ENCODE data around the gene THRA. TPM values are rescaled to one million over a fixed set of nuclear protein-coding genes. Genes with fewer than 3 reads are reported as not detected.
A peak's percentile ranks its signal among the peaks of the same experiment; 100 is the strongest.

The THRA gene
- total RNA-seq, 1 experiment from 2014 or later, result 2.5 TPM

- no peaks in the 10 kb centered on the region for H3K27me3 ChIP-seq (ENCODE audit: low read length)
- no peak overlapping the region for H3K27ac ChIP-seq (ENCODE audit: low read length)
- no peak overlapping the region for H3K4me2 ChIP-seq (ENCODE audit: low read depth, low read length, poor library complexity, severe bottlenecking)
- H3K4me1 ChIP-seq (ENCODE audit: low read length), result peaks cover 30% of the 10 kb centered on the region
- no peaks in the 10 kb centered on the region for H3K36me3 ChIP-seq (ENCODE audit: insufficient read depth, low read length)
- no peaks in the 10 kb centered on the region for H3K79me2 ChIP-seq (ENCODE audit: low read length)
- no peaks in the 10 kb centered on the region for H4K20me1 ChIP-seq (ENCODE audit: insufficient read depth, low read depth, low read length)
- H2AFZ ChIP-seq (ENCODE audit: low read length), result no peak overlapping the region
- no peaks in the 10 kb centered on the region for H3K9me2 ChIP-seq (replicated peaks; ENCODE audit: insufficient read depth, low read length)
- no peak for DNase-seq
- H3K9ac ChIP-seq (ENCODE audit: low read length), result no peak overlapping the region
- H3K4me3 ChIP-seq (ENCODE audit: low read length), result no peak overlapping the region
- H3K9me3 ChIP-seq (ENCODE audit: low read length), result no peaks in the 10 kb centered on the region
Observed at GRCh38 chr17:40106760-40107521, 44.2 kb downstream of the THRA start.

GRCh38 chr17:40107522-40108174 is 44.9 kb downstream of the THRA start:
- H3K9ac ChIP-seq (ENCODE audit: low read length), result no peak overlapping the region
- H3K9me2 ChIP-seq (replicated peaks; ENCODE audit: insufficient read depth, low read length), result no peaks in the 10 kb centered on the region
- no peak overlapping the region for H3K4me3 ChIP-seq (ENCODE audit: low read length)
- no peaks in the 10 kb centered on the region for H3K36me3 ChIP-seq (ENCODE audit: insufficient read depth, low read length)
- DNase-seq, result no peak
- no peaks in the 10 kb centered on the region for H3K79me2 ChIP-seq (ENCODE audit: low read length)
- no peaks in the 10 kb centered on the region for H3K27me3 ChIP-seq (ENCODE audit: low read length)
- no peaks in the 10 kb centered on the region for H3K9me3 ChIP-seq (ENCODE audit: low read length)
- no peaks in the 10 kb centered on the region for H4K20me1 ChIP-seq (ENCODE audit: insufficient read depth, low read depth, low read length)
- no peak overlapping the region for H3K27ac ChIP-seq (ENCODE audit: low read length)
- H3K4me2 ChIP-seq (ENCODE audit: low read depth, low read length, poor library complexity, severe bottlenecking), result peak overlapping the region; percentile 47
- peaks cover 37% of the 10 kb centered on the region for H3K4me1 ChIP-seq (ENCODE audit: low read length)
- peak overlapping the region; percentile 82 for H2AFZ ChIP-seq (ENCODE audit: low read length)

- Histone ChIP-seq H3K4me1 (ENCODE audit: low read length) (peaks cover 42% of the 10 kb centered on the region), H3K4me3 (ENCODE audit: low read length) (no peak overlapping the region), H3K9ac (ENCODE audit: low read length) (no peak overlapping the region), H3K9me2 (replicated peaks; ENCODE audit: insufficient read depth, low read length) (no peaks in the 10 kb centered on the region), H3K27me3 (ENCODE audit: low read length) (no peaks in the 10 kb centered on the region), H3K9me3 (ENCODE audit: low read length) (no peaks in the 10 kb centered on the region), H4K20me1 (ENCODE audit: insufficient read depth, low read depth, low read length) (no peaks in the 10 kb centered on the region), H3K27ac (ENCODE audit: low read length) (no peak overlapping the region), H2AFZ (ENCODE audit: low read length) (no peak overlapping the region), H3K4me2 (ENCODE audit: low read depth, low read length, poor library complexity, severe bottlenecking) (no peak overlapping the region), H3K36me3 (ENCODE audit: insufficient read depth, low read length) (no peaks in the 10 kb centered on the region), H3K79me2 (ENCODE audit: low read length) (no peaks in the 10 kb centered on the region)
- DNase-seq, result no peak
Observed at GRCh38 chr17:40108970-40109824, 46.4 kb downstream of the THRA start.

GRCh38 chr17:40110026-40110845 is 47.5 kb downstream of the THRA start:
- no peak overlapping the region for H3K27ac ChIP-seq (ENCODE audit: low read length)
- H3K9me2 ChIP-seq (replicated peaks; ENCODE audit: insufficient read depth, low read length), result no peaks in the 10 kb centered on the region
- no peak overlapping the region for H2AFZ ChIP-seq (ENCODE audit: low read length)
- H3K4me1 ChIP-seq (ENCODE audit: low read length), result peaks cover 44% of the 10 kb centered on the region
- no peak overlapping the region for H3K9ac ChIP-seq (ENCODE audit: low read length)
- no peaks in the 10 kb centered on the region for H4K20me1 ChIP-seq (ENCODE audit: insufficient read depth, low read depth, low read length)
- H3K27me3 ChIP-seq (ENCODE audit: low read length), result no peaks in the 10 kb centered on the region
- H3K9me3 ChIP-seq (ENCODE audit: low read length), result no peaks in the 10 kb centered on the region
- no peaks in the 10 kb centered on the region for H3K36me3 ChIP-seq (ENCODE audit: insufficient read depth, low read length)
- H3K79me2 ChIP-seq (ENCODE audit: low read length), result no peaks in the 10 kb centered on the region
- DNase-seq, result no peak
- H3K4me3 ChIP-seq (ENCODE audit: low read length), result no peak overlapping the region
- H3K4me2 ChIP-seq (ENCODE audit: low read depth, low read length, poor library complexity, severe bottlenecking), result no peak overlapping the region

GRCh38 chr17:40111221-40112128 is 48.7 kb downstream of the THRA start:
- Histone ChIP-seq H2AFZ (ENCODE audit: low read length) (peak overlapping the region; percentile 80), H3K27ac (ENCODE audit: low read length) (no peak overlapping the region), H3K4me1 (ENCODE audit: low read length) (peaks cover 47% of the 10 kb centered on the region), H3K9me2 (replicated peaks; ENCODE audit: insufficient read depth, low read length) (no peaks in the 10 kb centered on the region), H3K4me3 (ENCODE audit: low read length) (peak overlapping the region; percentile 40), H3K79me2 (ENCODE audit: low read length) (no peaks in the 10 kb centered on the region), H4K20me1 (ENCODE audit: insufficient read depth, low read depth, low read length) (no peaks in the 10 kb centered on the region), H3K9me3 (ENCODE audit: low read length) (no peaks in the 10 kb centered on the region), H3K36me3 (ENCODE audit: insufficient read depth, low read length) (no peaks in the 10 kb centered on the region), H3K9ac (ENCODE audit: low read length) (peak overlapping the region; percentile 49), H3K27me3 (ENCODE audit: low read length) (no peaks in the 10 kb centered on the region), H3K4me2 (ENCODE audit: low read depth, low read length, poor library complexity, severe bottlenecking) (peak overlapping the region; percentile 60)
- DNase-seq, result peak; percentile 90

- Histone ChIP-seq H3K9me2 (replicated peaks; ENCODE audit: insufficient read depth, low read length) (no peaks in the 10 kb centered on the region), H3K9me3 (ENCODE audit: low read length) (no peaks in the 10 kb centered on the region), H2AFZ (ENCODE audit: low read length) (peak overlapping the region; percentile 80; the same call in 1 of the 2 replicates), H3K36me3 (ENCODE audit: insufficient read depth, low read length) (no peaks in the 10 kb centered on the region), H3K79me2 (ENCODE audit: low read length) (no peaks in the 10 kb centered on the region), H4K20me1 (ENCODE audit: insufficient read depth, low read depth, low read length) (no peaks in the 10 kb centered on the region), H3K9ac (ENCODE audit: low read length) (peak overlapping the region; percentile 49), H3K4me1 (ENCODE audit: low read length) (peaks cover 47% of the 10 kb centered on the region), H3K4me2 (ENCODE audit: low read depth, low read length, poor library complexity, severe bottlenecking) (peak overlapping the region; percentile 60), H3K27ac (ENCODE audit: low read length) (no peak overlapping the region), H3K4me3 (ENCODE audit: low read length) (peak overlapping the region; percentile 40; the same call in 1 of the 2 replicates), H3K27me3 (ENCODE audit: low read length) (no peaks in the 10 kb centered on the region)
- DNase-seq, result no peak
Observed at GRCh38 chr17:40112191-40112711, 49.5 kb downstream of the THRA start.

- Histone ChIP-seq H3K9me2 (replicated peaks; ENCODE audit: insufficient read depth, low read length) (no peaks in the 10 kb centered on the region), H2AFZ (ENCODE audit: low read length) (peak overlapping the region; percentile 22; the same call in 1 of the 2 replicates), H3K4me1 (ENCODE audit: low read length) (peaks cover 42% of the 10 kb centered on the region), H3K4me3 (ENCODE audit: low read length) (no peak overlapping the region), H3K9ac (ENCODE audit: low read length) (peak overlapping the region; percentile 18; the same call in 1 of the 2 replicates), H3K27me3 (ENCODE audit: low read length) (no peaks in the 10 kb centered on the region), H3K9me3 (ENCODE audit: low read length) (no peaks in the 10 kb centered on the region), H4K20me1 (ENCODE audit: insufficient read depth, low read depth, low read length) (no peaks in the 10 kb centered on the region), H3K36me3 (ENCODE audit: insufficient read depth, low read length) (no peaks in the 10 kb centered on the region), H3K79me2 (ENCODE audit: low read length) (no peaks in the 10 kb centered on the region), H3K4me2 (ENCODE audit: low read depth, low read length, poor library complexity, severe bottlenecking) (peak overlapping the region; percentile 60), H3K27ac (ENCODE audit: low read length) (no peak overlapping the region)
- no peak for DNase-seq
Observed at GRCh38 chr17:40112718-40113109, 49.9 kb downstream of the THRA start.

Data from Karpas-422 (cell line).